ENCODE measurements around the gene HDDC2.
A peak's percentile ranks its signal among the peaks of the same experiment; 100 is the strongest.

The HDDC2 gene

DNA sequence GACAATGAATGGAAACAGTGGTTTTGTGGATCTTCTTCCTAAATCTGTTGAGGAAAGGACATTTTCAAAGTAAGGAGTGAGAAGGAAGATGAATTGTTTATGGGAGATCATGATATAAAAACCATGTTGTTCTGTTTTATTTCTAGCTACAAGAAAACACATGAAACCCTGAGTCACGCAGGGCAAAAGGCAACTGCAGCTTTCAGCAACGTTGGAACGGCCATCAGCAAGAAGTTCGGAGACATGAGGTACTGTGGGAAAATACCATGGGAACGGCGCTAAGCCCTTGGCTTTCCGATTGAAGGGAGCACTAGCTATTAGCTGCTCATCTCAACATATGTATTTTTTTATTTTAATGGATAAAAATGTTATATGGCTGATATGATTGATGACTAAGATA lies 53.6 kb downstream of the HDDC2 start:
- Mint-ChIP-seq H3K36me3 (ENCODE audit: low read depth) (peaks cover 2% of the 10 kb centered on the region), H3K27ac (no peak overlapping the region), H3K4me3 (no peak overlapping the region), H3K27me3 (ENCODE audit: low read depth) (no peaks in the 10 kb centered on the region), H3K9me3 (peaks cover 9% of the 10 kb centered on the region), H3K4me1 (peaks cover 21% of the 10 kb centered on the region)
- TF ChIP-seq CTCF (IDR thresholded peaks at IDR 0.05; ENCODE audit: unreplicated experiment in 3 of 3) = no peak

- Mint-ChIP-seq H3K27me3 (ENCODE audit: low read depth) (no peaks in the 10 kb centered on the region), H3K36me3 (ENCODE audit: low read depth) (peaks cover 12% of the 10 kb centered on the region), H3K4me3 (no peak overlapping the region), H3K9me3 (peaks cover 24% of the 10 kb centered on the region), H3K4me1 (peaks cover 15% of the 10 kb centered on the region), H3K27ac (peak overlapping the region in 1 of 3 experiments; percentile 0)
- no peak for TF ChIP-seq CTCF (IDR thresholded peaks at IDR 0.05; ENCODE audit: unreplicated experiment in 3 of 3)
Measured at GRCh38 chr6:125246566-125246965, 55.2 kb downstream of the HDDC2 start.

- Mint-ChIP-seq H3K27ac (peak overlapping the region in 1 of 3 experiments; percentile 49), H3K36me3 (ENCODE audit: low read depth) (peaks cover 20% of the 10 kb centered on the region), H3K4me1 (peaks cover 13% of the 10 kb centered on the region), H3K27me3 (ENCODE audit: low read depth) (no peaks in the 10 kb centered on the region), H3K9me3 (peaks cover 33% of the 10 kb centered on the region), H3K4me3 (no peak overlapping the region)
- no peak for TF ChIP-seq CTCF (IDR thresholded peaks at IDR 0.05; ENCODE audit: unreplicated experiment in 3 of 3)
Measured at GRCh38 chr6:125245523-125246264, 56.1 kb downstream of the HDDC2 start.

GRCh38 chr6:125245109-125245508 lies 56.7 kb downstream of the HDDC2 start:
- H3K36me3 Mint-ChIP-seq (ENCODE audit: low read depth) = peaks cover 23% of the 10 kb centered on the region
- peaks cover 36% of the 10 kb centered on the region for H3K9me3 Mint-ChIP-seq
- H3K27ac Mint-ChIP-seq = peak overlapping the region in 1 of 3 experiments; percentile 49
- no peaks in the 10 kb centered on the region for H3K27me3 Mint-ChIP-seq (ENCODE audit: low read depth)
- TF ChIP-seq CTCF (IDR thresholded peaks at IDR 0.05; ENCODE audit: unreplicated experiment in 3 of 3) = no peak
- no peak overlapping the region for H3K4me3 Mint-ChIP-seq
- peaks cover 13% of the 10 kb centered on the region for H3K4me1 Mint-ChIP-seq

DNA sequence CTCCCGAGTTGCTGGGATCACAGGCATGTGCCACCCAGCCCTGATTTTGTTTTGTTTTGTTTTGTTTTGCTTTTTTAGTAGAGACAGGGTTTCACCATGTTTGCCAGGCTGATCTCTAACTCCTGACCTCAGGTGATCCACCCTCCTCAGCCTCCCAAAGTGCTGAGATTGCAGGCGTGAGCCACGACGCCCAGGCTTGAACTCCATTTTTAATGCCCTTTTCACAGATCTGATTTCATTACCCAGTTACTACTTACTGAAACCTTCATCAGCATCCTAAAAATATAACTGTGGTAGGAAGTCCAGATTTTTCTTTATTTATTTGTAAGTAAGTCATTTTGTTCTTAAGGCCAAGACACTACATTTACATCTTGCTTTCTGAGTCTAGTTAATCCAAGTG lies 64.0 kb downstream of the HDDC2 start:
- Mint-ChIP-seq H3K9me3 (peaks cover 30% of the 10 kb centered on the region), H3K36me3 (ENCODE audit: low read depth) (peaks cover 30% of the 10 kb centered on the region), H3K4me1 (peaks cover 7% of the 10 kb centered on the region), H3K4me3 (no peak overlapping the region), H3K27ac (no peak overlapping the region), H3K27me3 (ENCODE audit: low read depth) (no peaks in the 10 kb centered on the region)
- TF ChIP-seq CTCF (IDR thresholded peaks at IDR 0.05; ENCODE audit: unreplicated experiment in 3 of 3) = no peak

Data from nephron (organoid).